Ecto neural progenitor cell (in vitro differentiated cells): ENCODE measurements around the gene PLEKHH1.

ENCODE experiments used
- DNase-seq: peaks from one replicate; pipeline ENCODE4 v3.0.0-alpha.2; 2018; ENCODE audit warnings: low spot score

Gene PLEKHH1

GRCh38 chr14:67532998-67533753 lies at the start of gene PLEKHH1:
PLEKHH1 (plus strand) TSS chr14:67533290; CDS start chr14:67541868, 8,578 bp downstream.
- DNase-seq: peak; percentile 82

- DNase-seq: no peak
These were observed 49.4 kb upstream of the PLEKHH1 start for GRCh38 chr14:67483579-67484285.

GRCh38 chr14:67485501-67486095 lies 47.5 kb upstream of the PLEKHH1 start:
- no peak for DNase-seq

GRCh38 chr14:67486890-67487289 lies 46.2 kb upstream of the PLEKHH1 start:
- DNase-seq: no peak

- DNase-seq: no peak
These were observed 45.8 kb upstream of the PLEKHH1 start for GRCh38 chr14:67487332-67487731.

- DNase-seq: no peak
These were observed 44.9 kb upstream of the PLEKHH1 start, which contains the start of gene TMEM229B for GRCh38 chr14:67487937-67488893. TMEM229B (minus strand) TSS chr14:67488721; CDS start chr14:67473923, 14,798 bp downstream.

- DNase-seq: no peak
These were observed 42.9 kb upstream of the PLEKHH1 start for GRCh38 chr14:67490196-67490595.

- no peak for DNase-seq
These were observed 41.8 kb upstream of the PLEKHH1 start for GRCh38 chr14:67491285-67491684.

GRCh38 chr14:67491741-67492507 lies 41.2 kb upstream of the PLEKHH1 start:
- DNase-seq: no peak

GRCh38 chr14:67492538-67492937 lies 40.6 kb upstream of the PLEKHH1 start:
- no peak for DNase-seq

- no peak for DNase-seq
These were observed 39.9 kb upstream of the PLEKHH1 start for GRCh38 chr14:67493092-67493717.

GRCh38 chr14:67495827-67496226 lies 37.3 kb upstream of the PLEKHH1 start:
- DNase-seq: no peak

GRCh38 chr14:67497216-67497615 lies 35.9 kb upstream of the PLEKHH1 start:
- no peak for DNase-seq

- DNase-seq: no peak
These were observed 35.4 kb upstream of the PLEKHH1 start for GRCh38 chr14:67497716-67498115.

- no peak for DNase-seq
These were observed 32.1 kb upstream of the PLEKHH1 start for GRCh38 chr14:67500981-67501380.

GRCh38 chr14:67501670-67502069 lies 31.4 kb upstream of the PLEKHH1 start:
- DNase-seq: no peak

- DNase-seq: no peak
These were observed 30.2 kb upstream of the PLEKHH1 start for GRCh38 chr14:67502867-67503266.

- DNase-seq: no peak
These were observed 29.8 kb upstream of the PLEKHH1 start for GRCh38 chr14:67503331-67503730.

GRCh38 chr14:67505254-67505653 lies 27.8 kb upstream of the PLEKHH1 start:
- no peak for DNase-seq

GRCh38 chr14:67508956-67509355 lies 24.1 kb upstream of the PLEKHH1 start:
- no peak for DNase-seq

GRCh38 chr14:67510121-67510520 lies 23.0 kb upstream of the PLEKHH1 start:
- DNase-seq: no peak
